H1 (cell line): ENCODE data around the gene PKP3. TPM values are rescaled to one million over a fixed set of nuclear protein-coding genes. Genes with fewer than 3 reads are reported as not detected.

Experiments
- CTCF ChIA-PET: fragments of 300-600 bp; sonication (Branson Sonifier 250); formaldehyde crosslinking; loops from one replicate; lab custom pipeline; 2021; ENCODE audit not compliant: partially characterized antibody; lab: Charles Lee
- POLR2A ChIA-PET: fragments of 300-600 bp; sonication (Branson Sonifier 250); formaldehyde crosslinking; loops from one replicate; lab custom pipeline; 2021; ENCODE audit warnings: inconsistent platforms; ENCODE audit not compliant: partially characterized antibody; lab: Charles Lee
- DNase-seq, 2 experiments: peaks; one replicate each; pipeline versions ENCODE4 v3.0.0 to v3.0.0-alpha.2; 2010 to 2022; ENCODE audit warnings: low spot score in 2 of 2, low read depth in 1 of 2, mixed read lengths in 1 of 2
- FAIRE-seq: peaks from 2 replicates; lab custom pipeline; 2011; peaks lifted over from hg19 to GRCh38; lab: Jason Lieb, UNC
- H2AFZ ChIP-seq: 2 replicates; pipeline ENCODE4 v1.8.1; 2012; ENCODE audit warnings: low read length, inconsistent platforms
- H2AK5ac ChIP-seq: 2 replicates; pipeline ENCODE4 v1.6.1; 2013; ENCODE audit warnings: low read depth, low read length
- H2BK120ac ChIP-seq: replicated peaks from 2 replicates; pipeline ENCODE3; 2013; ENCODE audit warnings: low read depth, low read length, inconsistent platforms
- H2BK12ac ChIP-seq: 2 replicates; pipeline ENCODE4 v1.6.1; 2013; ENCODE audit warnings: low read depth, low read length
- H2BK15ac ChIP-seq: 2 replicates; pipeline ENCODE4 v1.6.1; 2013; ENCODE audit warnings: low read length
- H2BK20ac ChIP-seq: 2 replicates; pipeline ENCODE4 v1.6.1; 2013; ENCODE audit warnings: low read length
- H2BK5ac ChIP-seq: 2 replicates; pipeline ENCODE4 v1.6.1; 2013; ENCODE audit warnings: low read depth, low read length
- H3K14ac ChIP-seq: 2 replicates; pipeline ENCODE4 v1.6.1; 2013; ENCODE audit warnings: inconsistent platforms; ENCODE audit not compliant: insufficient read length
- H3K18ac ChIP-seq: 2 replicates; pipeline ENCODE4 v1.6.1; 2013; ENCODE audit warnings: low read length; ENCODE audit errors: extremely low read depth
- H3K23ac ChIP-seq: 2 replicates; pipeline ENCODE4 v1.6.1; 2013; ENCODE audit warnings: inconsistent platforms; ENCODE audit not compliant: insufficient read length
- H3K23me2 ChIP-seq: 2 replicates; pipeline ENCODE4 v1.6.1; 2013; ENCODE audit warnings: low read depth, low read length
- H3K27ac ChIP-seq: 2 replicates; pipeline ENCODE4 v1.6.1; 2011; ENCODE audit warnings: low read depth, low read length, inconsistent platforms
- H3K27me3 ChIP-seq, 4 experiments: replicated peaks in 1 of 4; 1 replicate in 1 of 4; 2 replicates in 3 of 4; pipeline versions ENCODE4 v1.6.1 to v1.8.1; 2011 to 2013; ENCODE audit warnings: low read length in 3 of 4, mild to moderate bottlenecking in 3 of 4, inconsistent platforms in 2 of 4, mixed read lengths in 2 of 4, moderate library complexity in 1 of 4; ENCODE audit not compliant: control insufficient read depth in 3 of 4, insufficient read depth in 3 of 4; ENCODE audit errors: extremely low read depth in 1 of 4
- H3K36me3 ChIP-seq, 4 experiments: 2 replicates each; pipeline versions ENCODE4 v1.6.1 to v1.8.1; 2011 to 2013; ENCODE audit warnings: mild to moderate bottlenecking in 4 of 4, low read length in 3 of 4, moderate library complexity in 2 of 4, control low read depth in 1 of 4, inconsistent platforms in 1 of 4; ENCODE audit not compliant: insufficient read depth in 4 of 4, control insufficient read depth in 2 of 4
- H3K4ac ChIP-seq: replicated peaks from 2 replicates; pipeline ENCODE3; 2013; ENCODE audit warnings: low read length, low read depth, mixed read lengths, inconsistent platforms; ENCODE audit not compliant: insufficient read length
- H3K4me1 ChIP-seq, 4 experiments: replicated peaks in 1 of 4; 1 replicate in 1 of 4; 2 replicates in 3 of 4; pipeline versions ENCODE4 v1.6.1 to v1.8.1; 2011 to 2013; ENCODE audit warnings: low read length in 3 of 4, inconsistent platforms in 2 of 4, mixed read lengths in 1 of 4; ENCODE audit not compliant: insufficient read depth in 4 of 4, control insufficient read depth in 3 of 4
- H3K4me2 ChIP-seq, 2 experiments: 2 replicates each; pipeline versions ENCODE4 v1.6.1 to v1.8.1; 2011 to 2013; ENCODE audit warnings: low read depth in 2 of 2, low read length in 2 of 2, control low read depth in 1 of 2, inconsistent platforms in 1 of 2, mild to moderate bottlenecking in 1 of 2; ENCODE audit not compliant: insufficient read depth in 1 of 2
- H3K4me3 ChIP-seq, 4 experiments: fragments of 200-600, 300-600 bp in 1 of 4; sonication (generic), shearing (Covaris generic), sonication (Bioruptor Twin) in 1 of 4; 2 replicates each; pipeline versions ENCODE4 v1.5.1 to v1.8.1; 2011 to 2016; ENCODE audit warnings: low read length in 4 of 4, low read depth in 3 of 4, control low read depth in 2 of 4, inconsistent platforms in 2 of 4, mild to moderate bottlenecking in 2 of 4, mixed read lengths in 1 of 4, moderate library complexity in 1 of 4; ENCODE audit not compliant: insufficient read depth in 2 of 4; ENCODE audit errors: extremely low read depth in 1 of 4
- H3K56ac ChIP-seq: replicated peaks from 2 replicates; pipeline ENCODE3; 2013; ENCODE audit warnings: low read depth, mild to moderate bottlenecking, mixed read lengths, low read length, inconsistent platforms; ENCODE audit not compliant: insufficient read length
- H3K79me1 ChIP-seq: 2 replicates; pipeline ENCODE4 v1.6.1; 2013; ENCODE audit warnings: low read depth, low read length, control low read depth
- H3K79me2 ChIP-seq, 2 experiments: 2 replicates each; pipeline versions ENCODE4 v1.6.1 to v1.8.1; 2012 to 2013; ENCODE audit warnings: low read length in 2 of 2, mild to moderate bottlenecking in 2 of 2, inconsistent platforms in 1 of 2; ENCODE audit not compliant: insufficient read depth in 2 of 2, control insufficient read depth in 1 of 2
- H3K9ac ChIP-seq, 4 experiments: replicated peaks in 1 of 4; 1 replicate in 1 of 4; 2 replicates in 3 of 4; pipeline versions ENCODE4 v1.6.1 to v1.8.1; 2011 to 2013; ENCODE audit warnings: low read depth in 3 of 4, low read length in 3 of 4, control low read depth in 2 of 4, mild to moderate bottlenecking in 2 of 4, moderate library complexity in 2 of 4, inconsistent platforms in 1 of 4; ENCODE audit errors: extremely low read depth in 1 of 4
- H3K9me3 ChIP-seq, 2 experiments: 2 replicates each; pipeline versions ENCODE4 v1.6.1 to v1.8.1; 2012 to 2013; ENCODE audit warnings: mild to moderate bottlenecking in 2 of 2, moderate library complexity in 2 of 2, control low read depth in 1 of 2, inconsistent platforms in 1 of 2, low read depth in 1 of 2, low read length in 1 of 2, mixed read lengths in 1 of 2; ENCODE audit not compliant: insufficient read depth in 2 of 2
- H4K20me1 ChIP-seq, 2 experiments: replicated peaks in 1 of 2; 2 replicates each; pipeline versions ENCODE3 to v1.8.1; 2011 to 2013; ENCODE audit warnings: inconsistent platforms in 2 of 2, low read length in 2 of 2, mild to moderate bottlenecking in 1 of 2; ENCODE audit not compliant: insufficient read depth in 2 of 2, control insufficient read depth in 1 of 2
- H4K5ac ChIP-seq: 2 replicates; pipeline ENCODE4 v1.6.1; 2013; ENCODE audit warnings: low read length, low read depth, mixed read lengths, inconsistent platforms; ENCODE audit not compliant: insufficient read length
- H4K8ac ChIP-seq: 2 replicates; pipeline ENCODE4 v1.8.0; 2013; ENCODE audit warnings: mild to moderate bottlenecking, moderate library complexity, low read length, inconsistent platforms; ENCODE audit not compliant: insufficient read depth; ENCODE audit errors: extremely low read depth
- H4K91ac ChIP-seq: replicated peaks from 2 replicates; pipeline ENCODE3; 2013; ENCODE audit warnings: low read length, mixed read lengths, inconsistent platforms; ENCODE audit not compliant: insufficient read length
- BACH1 ChIP-seq: IDR thresholded peaks from 2 replicates; pipeline ENCODE4 v1.6.1; 2012; ENCODE audit warnings: low read length, improper control_type of control experiment
- CHD2 ChIP-seq: IDR thresholded peaks from 2 replicates; pipeline ENCODE4 v1.6.1; 2012; ENCODE audit warnings: low read length, improper control_type of control experiment
- EGR1 ChIP-seq: IDR thresholded peaks from 2 replicates; pipeline ENCODE4 v1.6.1; 2011; ENCODE audit warnings: low read depth, low read length, borderline replicate concordance
- EP300 ChIP-seq, 2 experiments: IDR thresholded peaks; 1 replicate in 1 of 2; 2 replicates in 1 of 2; pipeline ENCODE4 v1.6.1; 2011 to 2012; ENCODE audit warnings: low read depth in 2 of 2, low read length in 2 of 2, mild to moderate bottlenecking in 2 of 2, borderline replicate concordance in 1 of 2, inconsistent platforms in 1 of 2, moderate library complexity in 1 of 2
- GABPA ChIP-seq: IDR thresholded peaks from 2 replicates; pipeline ENCODE4 v1.6.1; 2011; ENCODE audit warnings: mild to moderate bottlenecking, low read length, moderate library complexity, borderline replicate concordance; ENCODE audit not compliant: insufficient read depth
- JUN ChIP-seq: IDR thresholded peaks from 2 replicates; pipeline ENCODE4 v1.6.1; 2011; ENCODE audit warnings: low read depth, mild to moderate bottlenecking, improper control_type of control experiment, low read length
- RXRA ChIP-seq: IDR thresholded peaks from 2 replicates; pipeline ENCODE4 v1.6.1; 2011; ENCODE audit warnings: low read depth, mild to moderate bottlenecking, low read length, moderate library complexity; ENCODE audit not compliant: insufficient read depth
- SAP30 ChIP-seq: fragments of 300-600 bp; sonication (generic); IDR thresholded peaks from 2 replicates; pipeline ENCODE4 v1.7.1; 2012; ENCODE audit warnings: low read length, moderate library complexity, mild to moderate bottlenecking, inconsistent platforms; ENCODE audit not compliant: insufficient read depth, insufficient replicate concordance
- SP4 ChIP-seq: IDR thresholded peaks from 2 replicates; pipeline ENCODE4 v1.6.1; 2012; ENCODE audit warnings: low read length, inconsistent platforms
- TAF7 ChIP-seq: optimal IDR thresholded peaks from 2 replicates; pipeline ENCODE3; 2011; ENCODE audit warnings: low read depth, mild to moderate bottlenecking, inconsistent platforms, low read length, moderate library complexity, borderline replicate concordance
- TBP ChIP-seq: IDR thresholded peaks from 2 replicates; pipeline ENCODE4 v1.6.1; 2011; ENCODE audit warnings: low read depth, low read length, improper control_type of control experiment
- WGBS, 2 experiments: shearing (Covaris generic) in 1 of 2; methylation state at CpG; one replicate each; pipeline versions ENCODE4 v1.1.6 to v1.1.7; 2013 to 2015; ENCODE audit warnings: low lambda C conversion rate in 2 of 2, mixed read lengths in 2 of 2, inconsistent platforms in 1 of 2, low coverage in 1 of 2, missing lambda C conversion rate in 1 of 2; ENCODE audit not compliant: insufficient replicate concordance in 2 of 2, insufficient coverage in 1 of 2, insufficient read length in 1 of 2; ENCODE audit errors: extremely low coverage in 1 of 2, missing lambda C conversion rate in 1 of 2; 5-methylcytosine and 5-hydroxymethylcytosine counted together
- polyA plus RNA-seq, 7 experiments: library from polyadenylated mRNA; depleted of rRNA in 3 of 7; stranded (reverse) in 5 of 7; unstranded in 2 of 7; fragments of >200 nt in 5 of 7; fragments of 200-250 nt in 2 of 7; gene quantifications; 1 replicate in 5 of 7; 2 replicates in 1 of 7; 4 replicates in 1 of 7; pipeline versions ENCODE4 v1.2.1 to v1.2.3, GENCODE V29; 2011 to 2013; ENCODE audit warnings: missing spikeins in 2 of 7, mixed read lengths in 2 of 7
- total RNA-seq: library from RNA; stranded (reverse); fragmentation: NEBNext Ultra II Directional; extraction: Animal tissue kit (Norgen Biotek cat#: 25700); gene quantifications from 2 replicates; pipeline ENCODE4 v1.2.1, GENCODE V29; 2021
- TF ChIP-seq, protein P1 (sequence below): IDR thresholded peaks from 2 replicates; pipeline ENCODE4 v1.6.1; 2012; ENCODE audit warnings: inconsistent platforms

The PKP3 gene
- total and polyA plus RNA-seq, 2 of the 8 experiments (the other 6 are each of a cell fraction or from before 2014, with no cell fraction given) = 16.7 to 28.7 TPM

DNA sequence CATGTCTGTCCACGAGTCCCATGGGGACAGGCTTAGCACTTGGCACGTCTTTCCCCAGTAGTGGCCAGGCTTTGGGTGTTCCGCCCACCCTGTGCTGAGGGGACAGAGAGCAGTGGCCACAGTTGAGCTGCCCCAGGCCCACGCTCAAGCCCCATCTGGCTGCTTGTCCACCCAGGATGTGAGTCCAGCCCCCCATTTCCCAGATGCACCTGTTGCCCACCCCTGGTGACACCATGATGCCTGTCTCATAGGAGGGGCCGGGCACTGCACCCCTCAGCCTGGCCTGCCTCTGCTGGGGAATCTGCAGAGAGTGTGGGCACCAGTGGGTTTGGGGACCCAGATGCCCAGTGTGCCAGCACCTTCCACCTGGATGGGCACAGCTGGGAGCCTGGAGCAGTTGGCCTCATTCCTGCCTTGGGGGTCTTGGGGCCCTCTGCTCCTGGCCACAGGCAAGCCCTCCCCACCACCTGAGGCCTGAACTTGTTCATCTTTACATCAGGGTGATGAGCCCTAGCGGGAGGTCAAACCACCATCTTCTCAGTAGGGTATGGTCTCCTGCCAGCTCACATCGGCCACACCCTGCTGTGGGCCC lies 15.1 kb downstream of the PKP3 start:
- POLR2A ChIA-PET = interaction anchor here (0.9 to 4.7 kb wide), 3 partner anchors 22 to 40 kb away, joined by 3 to 30 read pairs (median 5); partner anchors contain the start of genes B4GALNT4 and PTDSS2
- no peak overlapping the region for H3K23ac ChIP-seq
- WGBS, 2 experiments = 85% methylated on average over 7 of the region's 7 CpGs; no CpG with 5 or more reads in 1 of the 2 experiments
- TF ChIP-seq SAP30 (no peak), TBP (no peak), EGR1 (no peak), SP4 (no peak), EP300 (IDR thresholded peaks at IDR 0.05; ENCODE audit: borderline replicate concordance in 1 of 2, low read depth in 2 of 2, low read length in 2 of 2) (no peak), TAF7 (no peak), JUN (no peak), BACH1 (no peak), GABPA (no peak), CHD2 (no peak), RXRA (no peak)
- TF ChIP-seq, protein P1, sequence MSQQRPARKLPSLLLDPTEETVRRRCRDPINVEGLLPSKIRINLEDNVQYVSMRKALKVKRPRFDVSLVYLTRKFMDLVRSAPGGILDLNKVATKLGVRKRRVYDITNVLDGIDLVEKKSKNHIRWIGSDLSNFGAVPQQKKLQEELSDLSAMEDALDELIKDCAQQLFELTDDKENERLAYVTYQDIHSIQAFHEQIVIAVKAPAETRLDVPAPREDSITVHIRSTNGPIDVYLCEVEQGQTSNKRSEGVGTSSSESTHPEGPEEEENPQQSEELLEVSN = no peak

More for the DNA sequence above, 15.1 kb downstream of the PKP3 start:
- no peak overlapping the region for H2BK20ac ChIP-seq
- H4K91ac ChIP-seq = no peak overlapping the region
- H3K18ac ChIP-seq = no peak overlapping the region
- H2AFZ ChIP-seq = no peak overlapping the region
- H3K56ac ChIP-seq = no peak overlapping the region
- H3K79me1 ChIP-seq = peaks cover 2% of the 10 kb centered on the region
- no peak overlapping the region for H3K14ac ChIP-seq
- H3K27me3 ChIP-seq = peaks cover 0 to 5% (median 0%) of the 10 kb centered on the region in 4 experiments; a peak in 2 of 7 replicates
- CTCF ChIA-PET = no interaction called here
- peaks cover 0 to 5% of the 10 kb centered on the region in 2 experiments; a peak in 1 of 4 replicates for H3K79me2 ChIP-seq
- no peak overlapping the region for H3K4me2 ChIP-seq
- H3K27ac ChIP-seq = no peak overlapping the region
- FAIRE-seq = no peak
- peak in 1 of 2 experiments; percentile 46 for DNase-seq
- H3K4ac ChIP-seq = no peak overlapping the region
- no peak overlapping the region for H4K8ac ChIP-seq
- H2AK5ac ChIP-seq = no peak overlapping the region
- no peak overlapping the region for H2BK12ac ChIP-seq
- H3K36me3 ChIP-seq = no peaks in the 10 kb centered on the region; a peak in 1 of 8 replicates
- H3K23me2 ChIP-seq = peaks cover 3% of the 10 kb centered on the region; the same call in 1 of the 2 replicates
- H3K9me3 ChIP-seq = no peaks in the 10 kb centered on the region
- H3K9ac ChIP-seq = no peak overlapping the region
- no peak overlapping the region for H4K5ac ChIP-seq
- no peak overlapping the region for H2BK120ac ChIP-seq
- no peak overlapping the region for H2BK15ac ChIP-seq
- H2BK5ac ChIP-seq = no peak overlapping the region; the same call in 1 of the 2 replicates
- H3K4me3 ChIP-seq = no peak overlapping the region
- H4K20me1 ChIP-seq = peaks cover 9 to 15% of the 10 kb centered on the region in 2 experiments
- peaks cover 0 to 11% (median 6%) of the 10 kb centered on the region in 4 experiments; a peak in 4 of 7 replicates for H3K4me1 ChIP-seq
